ENCODE results near the gene PPP1R12B. TPM values are rescaled to one million over a fixed set of nuclear protein-coding genes. Genes with fewer than 3 reads are reported as not detected.
"Not testable (repeated sequence)": the region's sequence is repeated elsewhere in the genome, so short reads cannot be mapped to it uniquely, and the experiment has no call there.

PPP1R12B gene
- total RNA-seq, 1 donor from 2014 or later, result 18.5 TPM

- H3K4me1 Mint-ChIP-seq, result peaks cover 25% of the 10 kb centered on the region
- H3K9me3 Mint-ChIP-seq; H3K27ac Mint-ChIP-seq (ENCODE audit: unreplicated experiment); DNase-seq (ENCODE audit: low read depth, low spot score); H3K36me3 Mint-ChIP-seq (ENCODE audit: low read depth); H3K4me3 Mint-ChIP-seq; H3K27me3 Mint-ChIP-seq (ENCODE audit: low read depth): not testable (repeated sequence)
Observed at GRCh38 chr1:202420422-202421094, 72.1 kb downstream of the PPP1R12B start.

- not testable (repeated sequence) for H3K4me3 Mint-ChIP-seq; H3K27me3 Mint-ChIP-seq (ENCODE audit: low read depth); DNase-seq (ENCODE audit: low read depth, low spot score); H3K9me3 Mint-ChIP-seq; H3K36me3 Mint-ChIP-seq (ENCODE audit: low read depth); H3K27ac Mint-ChIP-seq (ENCODE audit: unreplicated experiment)
- peaks cover 13% of the 10 kb centered on the region for H3K4me1 Mint-ChIP-seq
Observed at GRCh38 chr1:202422709-202423108, 74.2 kb downstream of the PPP1R12B start.

GRCh38 chr1:202424260-202424659, 75.8 kb downstream of the PPP1R12B start:
- H3K4me1 Mint-ChIP-seq; H3K27ac Mint-ChIP-seq (ENCODE audit: unreplicated experiment); H3K36me3 Mint-ChIP-seq (ENCODE audit: low read depth): not testable (repeated sequence)

GRCh38 chr1:202430111-202430510, 81.6 kb downstream of the PPP1R12B start:
- H3K27me3 Mint-ChIP-seq (ENCODE audit: low read depth); DNase-seq (ENCODE audit: low read depth, low spot score); H3K4me1 Mint-ChIP-seq; H3K36me3 Mint-ChIP-seq (ENCODE audit: low read depth); H3K9me3 Mint-ChIP-seq; H3K27ac Mint-ChIP-seq (ENCODE audit: unreplicated experiment); H3K4me3 Mint-ChIP-seq: not testable (repeated sequence)

More at GRCh38 chr1:202424260-202424659, 75.8 kb downstream of the PPP1R12B start:
- H3K27me3 Mint-ChIP-seq (ENCODE audit: low read depth); H3K4me3 Mint-ChIP-seq; DNase-seq (ENCODE audit: low read depth, low spot score); H3K9me3 Mint-ChIP-seq: not testable (repeated sequence)

- H3K9me3 Mint-ChIP-seq; DNase-seq (ENCODE audit: low read depth, low spot score); H3K27ac Mint-ChIP-seq (ENCODE audit: unreplicated experiment); H3K36me3 Mint-ChIP-seq (ENCODE audit: low read depth); H3K4me1 Mint-ChIP-seq; H3K4me3 Mint-ChIP-seq; H3K27me3 Mint-ChIP-seq (ENCODE audit: low read depth): not testable (repeated sequence)
Observed at GRCh38 chr1:202432338-202432737, 83.8 kb downstream of the PPP1R12B start.

GRCh38 chr1:202433155-202434043, 84.9 kb downstream of the PPP1R12B start:
- Mint-ChIP-seq H3K4me1 (no peaks in the 10 kb centered on the region), H3K9me3 (no peaks in the 10 kb centered on the region), H3K27me3 (ENCODE audit: low read depth) (no peaks in the 10 kb centered on the region), H3K4me3 (no peak overlapping the region), H3K27ac (ENCODE audit: unreplicated experiment) (no peak overlapping the region), H3K36me3 (ENCODE audit: low read depth) (peaks cover 4% of the 10 kb centered on the region)
- TF ChIP-seq CTCF (conservative IDR thresholded peaks at IDR 0.05), result no peak
- no peak for DNase-seq (ENCODE audit: low read depth, low spot score)

- Mint-ChIP-seq H3K4me3 (no peak overlapping the region), H3K27ac (ENCODE audit: unreplicated experiment) (no peak overlapping the region), H3K27me3 (ENCODE audit: low read depth) (no peaks in the 10 kb centered on the region), H3K36me3 (ENCODE audit: low read depth) (peaks cover 4% of the 10 kb centered on the region), H3K4me1 (no peaks in the 10 kb centered on the region), H3K9me3 (no peaks in the 10 kb centered on the region)
- no peak for TF ChIP-seq CTCF (conservative IDR thresholded peaks at IDR 0.05)
- no peak for DNase-seq (ENCODE audit: low read depth, low spot score)
Observed at GRCh38 chr1:202434059-202434458, 85.6 kb downstream of the PPP1R12B start.
